ENCODE results near the gene ERAP2.
"Not testable (repeated sequence)": the region's sequence is repeated elsewhere in the genome, so short reads cannot be mapped to it uniquely, and the experiment has no call there.

ERAP2 gene

DNA sequence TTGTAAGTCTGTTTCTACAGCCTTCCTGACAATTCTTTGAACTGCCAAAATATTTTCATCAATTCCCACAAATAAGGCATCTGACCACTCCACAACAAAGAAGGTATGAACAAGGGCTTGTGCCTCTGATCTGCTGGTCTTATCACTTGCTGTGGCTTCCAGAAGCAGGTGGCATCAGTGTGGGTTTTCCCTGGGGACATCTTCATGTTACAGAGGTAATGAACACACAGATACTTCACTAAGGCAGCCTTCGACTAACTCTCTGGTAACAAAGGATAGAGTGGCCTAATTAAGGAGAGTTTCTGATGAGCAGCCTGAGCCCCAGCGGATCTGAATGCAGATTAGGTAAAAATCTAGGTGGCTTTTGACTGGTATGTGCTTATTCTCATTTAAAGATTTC, 15.2 kb upstream of the ERAP2 start:
- no peak for DNase-seq (ENCODE audit: low read depth in 2 of 2)

DNA sequence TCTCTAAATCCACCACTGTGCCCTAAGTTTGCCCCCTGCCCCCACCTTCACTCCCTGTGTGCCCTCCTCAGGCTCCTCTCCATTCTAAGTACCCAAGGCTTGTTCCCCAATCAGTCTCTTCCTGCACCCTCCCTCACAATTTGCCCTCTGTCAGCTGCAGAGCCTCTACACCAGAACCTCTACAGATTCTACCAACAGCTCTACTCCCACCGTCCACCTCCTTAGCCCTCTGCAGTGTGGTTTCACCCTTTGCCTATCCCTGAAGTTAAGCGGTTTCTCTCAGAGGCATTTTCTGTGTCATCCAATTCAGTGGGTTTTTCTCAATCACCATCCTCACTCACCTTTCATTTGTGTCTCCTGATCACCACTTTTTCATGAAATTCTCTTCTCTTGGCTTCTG, 13.2 kb upstream of the ERAP2 start:
- no peak for DNase-seq (ENCODE audit: low read depth in 2 of 2)

DNA sequence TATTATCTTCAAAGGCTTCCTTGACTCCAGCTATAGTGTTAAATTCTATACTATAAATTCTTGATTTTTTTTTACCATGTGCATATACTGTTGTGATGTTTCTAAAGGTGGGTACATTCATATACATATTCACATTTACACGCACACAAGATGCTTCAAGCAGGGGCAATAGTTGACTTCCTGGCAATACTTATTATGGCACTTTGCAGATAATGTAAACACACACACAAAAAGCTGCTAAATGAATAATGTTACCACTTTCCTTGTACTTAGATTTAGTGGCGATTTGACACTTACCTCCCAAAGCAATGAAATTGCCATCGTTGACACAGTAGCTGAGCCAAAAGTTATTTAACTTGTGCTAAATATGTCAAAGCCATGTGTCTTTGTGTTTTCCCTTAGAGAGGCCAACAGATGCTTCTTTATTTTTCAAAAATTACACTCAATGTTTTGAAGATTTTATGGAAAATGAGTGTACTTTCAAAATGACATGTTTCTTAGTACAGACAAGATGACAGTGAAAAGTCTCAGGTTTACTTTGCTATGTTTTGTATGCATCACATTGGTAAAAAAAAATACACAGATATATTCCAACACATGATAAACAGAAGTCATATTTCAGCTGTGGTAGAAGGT, 12.2 kb upstream of the ERAP2 start:
- no peak for DNase-seq (ENCODE audit: low read depth in 2 of 2)

DNA sequence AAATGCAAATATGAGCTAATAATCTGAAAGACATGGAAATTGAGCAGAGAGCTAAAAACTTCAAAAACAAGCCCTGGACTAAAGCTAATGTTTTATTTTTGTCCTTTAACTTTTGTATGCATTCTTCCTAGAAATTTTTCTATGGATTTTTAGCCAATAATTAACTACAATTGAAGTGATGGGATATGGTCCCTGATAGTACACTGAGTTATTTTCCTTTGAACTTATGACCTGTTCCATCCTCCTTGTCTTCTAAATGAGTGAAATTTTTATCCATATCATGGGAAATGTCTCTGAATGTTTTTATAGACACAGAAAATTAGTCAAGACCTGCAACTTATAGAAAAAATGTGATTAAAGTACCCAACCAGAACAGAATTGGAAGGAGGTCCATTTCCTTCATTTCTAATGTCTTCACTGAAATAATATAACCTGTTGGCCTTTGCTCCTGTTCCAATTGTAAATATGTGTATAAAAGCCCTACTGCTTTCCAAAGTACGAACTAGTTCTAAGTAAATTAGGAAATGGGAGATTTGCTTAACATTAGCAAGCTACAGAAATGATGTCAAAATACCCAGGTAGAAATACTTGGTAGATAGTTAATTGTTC, 11.3 kb upstream of the ERAP2 start:
- no peak for DNase-seq (ENCODE audit: low read depth in 2 of 2)

DNA sequence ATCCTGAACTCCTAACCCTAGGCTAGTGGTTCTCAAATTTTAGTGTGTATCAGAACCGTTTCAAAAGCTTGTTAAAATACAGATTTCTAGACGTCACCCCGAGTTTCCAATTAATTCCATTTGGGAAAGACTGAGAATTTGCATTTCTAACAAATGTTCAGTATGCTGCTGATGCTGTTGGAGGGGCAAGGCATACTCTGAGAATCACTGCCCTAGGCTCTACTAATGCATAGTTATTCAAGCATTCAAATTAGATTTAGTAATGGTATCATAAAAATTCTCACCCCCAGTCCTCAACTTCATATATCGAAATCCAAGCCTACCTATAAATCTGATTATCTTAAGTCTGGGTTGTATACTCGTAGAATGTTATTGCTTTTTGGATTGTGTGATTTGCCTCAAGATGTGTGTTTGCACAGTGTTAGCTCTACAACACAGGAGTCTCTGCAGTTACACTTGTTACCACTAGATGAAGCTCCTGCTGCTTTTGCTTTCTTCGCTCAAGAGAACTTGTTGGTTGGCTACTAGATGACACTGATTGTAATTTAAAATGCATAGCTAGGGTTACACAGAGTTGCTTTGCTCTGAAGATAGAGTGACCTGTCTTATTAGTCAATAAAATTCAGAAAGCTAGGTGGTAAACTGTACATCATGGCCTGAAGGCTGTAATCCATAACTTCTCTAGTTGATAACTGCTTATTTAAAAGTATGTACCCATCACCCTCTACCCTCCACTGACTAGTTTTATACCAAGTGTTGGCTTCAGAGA, 7.5 kb upstream of the ERAP2 start:
- DNase-seq (ENCODE audit: low read depth in 2 of 2): no peak

DNA sequence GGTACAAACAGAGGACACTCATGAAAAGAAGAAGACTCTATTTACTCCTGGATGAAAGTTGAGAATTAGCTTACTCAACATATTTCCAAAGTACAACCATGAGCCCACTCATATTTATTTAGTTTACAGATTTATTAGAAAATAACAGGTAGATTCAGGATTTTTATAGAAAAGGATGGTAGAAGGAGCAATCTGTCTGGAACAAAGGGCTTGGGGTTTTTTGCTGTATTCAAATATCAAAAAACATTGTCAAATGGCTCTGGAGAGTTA, 7.0 kb upstream of the ERAP2 start:
- DNase-seq (ENCODE audit: low read depth in 2 of 2): no peak

DNA sequence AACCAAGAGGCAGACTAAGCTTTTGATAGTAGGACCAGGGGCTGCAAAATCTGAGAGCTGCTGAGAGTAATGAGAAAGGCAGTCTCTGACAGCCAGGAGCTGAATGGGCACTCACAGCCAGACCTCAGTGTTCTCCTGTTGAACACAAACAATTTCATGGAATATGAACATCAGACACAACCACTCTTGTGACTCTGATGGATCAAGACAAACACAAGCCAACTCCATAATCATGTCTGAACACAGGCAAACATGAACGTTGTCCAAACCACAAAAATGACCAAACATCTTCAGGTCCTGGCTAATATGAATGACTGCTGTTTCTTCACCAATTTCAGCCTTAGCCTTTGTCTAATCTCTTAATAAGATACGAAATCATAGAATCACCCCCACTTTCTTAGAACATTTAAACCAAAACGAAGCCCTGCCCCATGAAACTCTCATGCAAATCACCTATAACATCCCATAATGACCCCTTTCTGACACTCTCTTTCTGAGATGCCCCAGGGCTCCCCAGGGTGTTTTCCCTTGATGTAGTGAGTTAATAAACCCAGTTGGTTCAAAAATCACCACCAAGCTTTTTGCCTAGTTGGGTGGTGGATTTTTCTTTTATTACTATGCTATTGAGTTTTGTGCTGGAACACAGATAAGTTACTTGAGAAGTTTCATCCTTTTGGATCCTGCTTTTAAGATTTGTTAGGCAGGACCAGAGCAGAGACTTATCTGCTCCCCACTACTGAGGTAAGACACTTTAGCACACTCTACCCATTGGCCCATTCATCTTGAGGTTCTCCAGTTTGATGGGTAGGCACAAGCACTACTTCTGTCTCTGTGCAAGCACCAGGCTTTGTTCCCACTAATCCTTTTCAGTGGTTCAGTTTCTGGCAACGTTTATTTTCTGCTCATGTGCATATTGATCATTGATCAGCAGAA, 5.9 kb upstream of the ERAP2 start:
- DNase-seq (ENCODE audit: low read depth in 2 of 2): no peak

DNA sequence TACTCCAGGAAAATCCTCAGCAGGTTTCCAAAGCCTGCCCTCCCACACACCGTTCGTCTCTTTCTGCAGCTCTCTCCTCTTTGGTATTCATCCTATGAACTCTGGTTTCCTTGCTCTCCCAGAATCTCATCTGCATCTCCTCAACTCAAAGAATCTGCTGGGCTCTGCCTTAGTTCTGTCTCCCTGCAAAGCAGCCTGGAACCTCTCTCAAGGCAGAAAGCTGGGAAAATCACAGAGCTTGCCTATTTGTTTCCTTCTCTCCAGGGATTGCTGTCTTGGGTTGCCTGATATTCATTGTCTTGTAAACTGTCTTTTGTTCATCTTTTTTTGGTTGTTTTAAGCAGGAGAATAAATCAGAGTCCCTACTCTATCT, 5.3 kb upstream of the ERAP2 start:
- no peak for DNase-seq (ENCODE audit: low read depth in 2 of 2)

DNA sequence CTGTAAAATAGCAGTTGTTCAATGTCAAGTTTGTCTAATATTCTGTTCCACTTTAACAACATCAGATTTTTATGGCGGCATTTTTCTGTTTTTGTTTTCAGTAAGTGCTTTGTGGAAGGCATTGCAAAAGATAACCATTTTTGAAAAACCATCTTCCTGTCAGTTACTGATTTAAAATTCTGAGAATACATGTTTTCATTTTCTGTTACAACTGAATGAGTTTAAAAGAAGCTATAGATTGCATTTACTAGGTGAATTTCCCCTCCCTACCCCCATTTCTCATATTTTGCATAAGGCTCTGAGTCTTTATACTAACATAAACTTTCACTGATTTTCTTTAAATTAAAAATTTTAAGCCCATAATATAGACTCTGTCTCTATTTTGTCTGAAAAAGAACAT, 4.6 kb upstream of the ERAP2 start:
- DNase-seq (ENCODE audit: low read depth in 2 of 2): no peak

DNA sequence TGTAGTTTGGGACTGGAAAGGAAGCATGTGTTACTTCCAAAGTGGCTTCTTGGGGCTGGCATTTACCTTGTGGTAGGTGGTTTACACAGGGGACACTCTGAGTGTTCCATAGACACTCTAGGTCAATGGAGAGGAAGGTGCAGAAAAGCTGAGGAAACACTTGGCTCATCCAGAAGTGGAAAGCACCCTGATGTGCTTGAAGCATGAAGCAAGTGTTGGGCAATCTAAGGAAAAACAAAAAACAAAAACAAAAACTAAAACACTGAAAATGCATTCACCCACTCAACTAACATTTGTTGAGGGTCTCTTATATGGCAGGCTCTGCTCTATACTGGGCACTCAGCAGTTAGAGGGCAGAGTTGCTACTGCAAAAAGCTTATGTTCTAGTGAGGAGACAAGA, 2.9 kb upstream of the ERAP2 start:
- no peak for DNase-seq (ENCODE audit: low read depth in 2 of 2)

DNA sequence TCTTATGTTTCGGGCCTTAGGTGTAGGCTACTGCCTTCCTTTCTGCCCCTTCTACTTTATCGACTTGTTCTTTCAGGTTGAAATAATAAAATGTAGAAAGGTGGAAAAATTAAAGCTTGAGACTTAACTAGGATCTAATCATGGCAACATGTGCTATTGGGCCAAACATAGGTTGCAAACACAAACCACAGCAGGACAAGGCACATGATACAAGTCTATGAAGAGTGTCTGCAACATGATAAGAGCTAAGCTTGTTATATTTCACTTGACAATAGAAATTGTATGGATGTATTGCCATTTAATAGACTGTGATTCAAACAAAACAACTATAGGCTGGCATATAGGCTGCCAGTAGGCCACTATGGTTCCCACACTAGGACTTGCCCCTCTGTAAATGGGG, 1.7 kb upstream of the ERAP2 start:
- DNase-seq (ENCODE audit: low read depth in 2 of 2): no peak

DNA sequence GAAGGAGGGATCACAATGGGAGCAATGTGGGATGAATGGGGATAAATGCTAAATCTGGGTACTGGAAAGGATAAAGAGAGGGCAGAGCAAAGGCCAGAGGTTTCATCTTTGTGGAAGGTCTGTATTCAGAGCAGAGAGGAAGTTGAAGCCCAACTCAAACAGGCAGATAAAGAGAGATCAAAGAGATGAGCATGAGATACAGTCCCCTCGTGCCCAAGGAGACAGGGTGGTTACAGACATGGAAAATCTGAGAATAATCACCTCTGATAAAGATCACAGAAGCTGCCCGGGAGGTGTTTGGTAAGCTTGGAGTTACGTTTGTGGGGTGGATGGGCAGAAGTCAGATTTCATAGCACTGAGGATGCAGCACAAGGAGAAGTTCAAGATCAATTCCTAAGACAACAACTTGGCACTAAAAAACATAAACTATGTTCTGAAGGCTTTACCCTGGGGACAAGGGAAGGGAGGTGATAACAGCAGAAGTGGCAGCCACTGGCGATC, 459 bp upstream of the ERAP2 start:
- no peak for DNase-seq (ENCODE audit: low read depth in 2 of 2)

DNA sequence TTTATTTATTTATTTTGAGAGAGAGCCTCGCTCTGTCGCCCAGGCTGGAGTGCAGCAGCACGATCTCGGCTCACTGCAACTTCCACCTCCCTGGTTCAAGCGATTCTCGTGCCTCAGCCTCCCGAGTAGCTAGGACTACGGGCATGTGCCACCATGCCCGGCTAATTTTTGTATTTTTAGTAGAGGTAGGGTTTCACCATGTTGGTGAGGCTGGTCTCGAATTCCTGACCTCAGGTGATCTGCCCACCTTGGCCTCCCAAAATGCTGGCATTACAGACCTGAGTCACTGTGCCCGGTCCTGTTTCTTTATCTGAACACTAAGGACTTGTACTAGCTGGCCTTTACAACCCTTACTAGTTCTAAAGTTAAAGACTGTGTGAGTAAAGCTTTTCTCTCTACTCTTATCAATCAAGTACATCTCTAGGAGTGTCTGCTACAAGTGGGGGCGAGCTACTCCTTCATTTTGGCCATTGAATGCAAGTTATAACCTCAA, 723 bp downstream of the ERAP2 start:
- DNase-seq (ENCODE audit: low read depth in 2 of 2): not testable (repeated sequence)

DNA sequence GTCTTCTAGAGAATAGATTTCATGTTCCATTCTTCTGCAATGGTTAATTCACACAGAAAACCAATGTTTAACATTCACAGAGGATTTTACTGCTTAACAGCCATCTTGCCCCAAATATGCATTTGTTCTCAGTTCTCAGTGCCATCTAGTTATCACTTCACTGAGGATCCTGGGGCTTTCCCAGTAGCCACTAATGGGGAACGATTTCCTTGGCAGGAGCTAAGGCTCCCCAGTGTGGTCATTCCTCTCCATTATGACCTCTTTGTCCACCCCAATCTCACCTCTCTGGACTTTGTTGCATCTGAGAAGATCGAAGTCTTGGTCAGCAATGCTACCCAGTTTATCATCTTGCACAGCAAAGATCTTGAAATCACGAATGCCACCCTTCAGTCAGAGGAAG, 3.4 kb downstream of the ERAP2 start:
- no peak for DNase-seq (ENCODE audit: low read depth in 2 of 2)

DNA sequence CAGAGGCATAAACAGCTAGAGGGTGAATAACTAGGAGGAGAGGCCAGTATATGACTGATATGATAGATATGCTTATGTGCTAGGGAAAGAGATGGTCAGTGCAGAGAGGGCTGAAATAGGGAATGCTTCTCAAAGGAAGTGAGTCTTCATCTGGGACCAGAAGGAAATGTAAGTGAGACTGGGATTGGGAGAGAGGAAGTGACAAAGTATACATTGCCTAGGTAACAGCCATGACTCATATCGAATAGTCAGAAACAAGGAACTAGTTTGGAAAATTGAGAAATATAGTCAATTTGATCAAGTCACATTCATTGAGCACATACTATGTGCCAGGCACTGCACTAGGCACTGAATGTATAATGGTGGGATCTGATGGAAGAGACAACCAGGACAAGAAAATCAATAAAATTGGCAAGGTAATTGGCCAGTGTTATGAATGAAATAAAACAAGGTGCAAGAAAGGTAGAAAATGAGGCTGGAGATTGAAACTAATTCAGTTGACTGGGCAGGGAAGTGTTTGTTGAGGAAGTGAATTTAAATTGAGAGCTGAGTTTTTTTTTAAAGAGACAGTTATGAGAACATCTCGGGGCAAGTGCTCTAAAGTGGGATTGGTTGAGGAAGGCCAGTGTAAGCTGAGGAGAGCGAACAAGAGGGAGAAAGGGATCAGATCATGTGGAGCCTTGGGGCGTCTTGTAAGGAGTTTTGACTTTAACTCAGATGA, 4.3 kb downstream of the ERAP2 start:
- DNase-seq (ENCODE audit: low read depth in 2 of 2): no peak

DNA sequence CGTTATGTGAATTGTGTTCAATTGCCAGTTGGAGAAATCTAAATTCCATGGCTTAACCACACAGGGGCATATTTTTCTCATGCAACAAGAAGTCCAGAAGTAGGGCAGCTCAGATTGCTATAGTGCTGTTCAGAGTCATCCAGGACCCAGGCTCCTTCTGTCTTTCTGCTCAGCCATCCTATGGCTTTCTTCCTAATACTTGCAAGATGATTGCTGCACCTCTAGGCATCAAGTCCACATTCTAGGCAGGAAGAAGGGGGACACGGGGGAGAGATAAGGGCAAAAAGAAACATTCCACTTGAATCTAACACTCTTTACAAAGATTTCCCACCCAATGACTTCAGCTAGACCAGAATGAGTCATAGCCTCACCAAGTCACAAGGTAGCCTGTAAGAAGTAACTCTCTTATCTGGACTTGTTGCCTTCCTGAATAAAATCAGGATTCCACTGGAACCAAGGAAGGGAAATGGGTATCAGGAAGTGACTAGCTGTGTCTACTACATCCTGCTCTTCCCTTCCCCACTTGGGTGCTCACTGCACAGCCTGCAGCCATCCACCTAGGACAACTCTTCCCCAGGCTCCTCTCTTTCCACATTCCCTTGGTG, 5.3 kb downstream of the ERAP2 start:
- DNase-seq (ENCODE audit: low read depth in 2 of 2): no peak

DNA sequence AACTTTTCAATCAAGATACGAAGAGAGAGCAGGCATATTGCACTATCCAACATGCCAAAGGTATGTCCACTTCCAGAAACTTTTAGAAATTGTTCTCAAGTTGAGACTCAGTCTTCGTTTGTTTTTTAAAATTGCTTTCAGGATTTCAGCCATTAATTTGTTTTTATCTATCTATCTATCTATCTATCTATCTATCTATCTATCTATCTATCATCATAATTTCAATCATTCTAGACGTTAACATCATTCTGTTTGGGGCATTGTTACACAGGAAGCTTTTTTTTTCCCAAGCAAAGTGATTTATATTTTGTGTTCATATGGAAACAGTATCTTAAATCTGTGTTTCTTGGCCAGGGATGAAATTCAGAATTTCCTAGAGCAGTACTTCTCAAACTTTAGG, 7.6 kb downstream of the ERAP2 start:
- DNase-seq (ENCODE audit: low read depth in 2 of 2): no peak

DNA sequence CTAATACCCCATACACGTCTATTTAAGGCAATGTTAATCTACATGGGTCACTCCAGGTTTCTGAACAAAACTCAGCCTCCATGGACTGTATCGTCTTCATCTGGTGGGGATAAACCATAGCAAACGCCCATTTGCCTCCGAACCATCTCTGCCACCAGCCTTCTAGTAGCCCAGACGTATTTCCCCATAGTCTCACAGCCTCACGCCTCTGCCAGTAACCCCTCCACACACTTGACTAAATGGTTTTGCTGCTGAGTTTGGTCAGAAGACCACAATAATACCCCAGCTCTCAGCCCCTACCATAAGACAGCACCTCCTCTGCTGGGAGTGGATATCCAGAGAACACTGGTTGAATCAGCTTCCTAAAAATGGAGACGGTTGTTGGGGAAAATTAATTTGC, 8.7 kb downstream of the ERAP2 start:
- no peak for DNase-seq (ENCODE audit: low read depth in 2 of 2)

DNA sequence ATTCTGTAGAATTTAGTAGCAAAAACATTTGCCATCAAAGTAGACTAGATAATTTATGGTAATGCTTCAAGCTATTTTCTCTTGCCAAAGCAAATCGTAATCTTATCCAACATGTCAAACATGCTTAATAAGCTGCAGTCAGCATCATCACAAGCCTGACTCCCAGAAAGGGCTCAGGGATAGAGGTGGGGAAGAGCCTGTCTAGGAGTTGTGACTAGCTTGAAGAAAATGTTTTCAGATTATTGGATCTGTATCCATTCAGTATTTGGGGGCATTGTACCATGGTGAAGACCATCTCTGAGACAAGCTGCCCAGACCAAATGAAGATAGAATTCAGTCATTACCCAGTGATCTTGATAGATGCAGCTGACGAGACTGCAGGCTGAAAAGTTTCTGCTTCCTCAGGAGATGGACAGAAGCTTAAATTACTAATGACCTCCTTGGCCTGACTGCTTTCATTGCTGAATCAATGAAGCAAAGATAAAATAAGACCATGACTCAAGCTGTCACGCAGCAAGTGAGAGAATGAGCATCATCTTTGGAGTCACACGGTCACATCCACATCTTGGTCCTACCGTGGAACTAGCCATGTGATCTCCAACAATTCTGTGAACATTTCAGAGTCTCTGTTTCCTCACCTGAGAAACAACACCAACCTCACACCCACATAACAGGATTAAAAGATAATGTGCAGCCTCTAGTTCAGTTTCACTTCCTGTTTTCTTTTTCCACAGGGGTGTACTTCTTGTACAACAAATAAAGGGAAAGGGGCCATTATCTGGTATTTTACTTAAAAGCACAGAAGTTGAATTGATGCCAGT, 9.4 kb downstream of the ERAP2 start:
- DNase-seq (ENCODE audit: low read depth in 2 of 2): no peak

DNA sequence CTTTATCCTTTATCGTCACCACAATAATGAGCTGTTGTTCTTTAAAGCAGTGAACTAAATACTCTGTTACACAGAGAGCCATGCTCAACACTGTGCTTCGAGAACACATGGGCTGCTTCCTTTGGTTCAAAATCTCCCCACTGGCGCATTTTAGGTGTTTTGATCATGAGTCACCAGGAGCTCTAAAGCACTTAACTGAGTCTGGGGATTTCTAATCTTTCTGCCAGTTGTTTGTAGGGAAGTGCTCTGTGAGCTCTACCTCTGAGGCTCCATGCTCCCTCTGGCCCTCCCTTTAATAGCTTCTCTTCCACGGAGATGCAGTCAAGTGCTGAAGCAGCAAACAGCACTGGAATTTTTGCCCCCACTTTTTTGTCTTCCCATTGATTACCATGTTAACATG, 17.0 kb downstream of the ERAP2 start:
- no peak for DNase-seq (ENCODE audit: low read depth in 2 of 2)
